ENCODE data around the gene RASD2. TPM values are rescaled to one million over a fixed set of nuclear protein-coding genes. Genes with fewer than 3 reads are reported as not detected.

RASD2 gene
- total and polyA plus RNA-seq, 2 experiments from 2014 or later = 1.2 to 3.6 TPM

DNA sequence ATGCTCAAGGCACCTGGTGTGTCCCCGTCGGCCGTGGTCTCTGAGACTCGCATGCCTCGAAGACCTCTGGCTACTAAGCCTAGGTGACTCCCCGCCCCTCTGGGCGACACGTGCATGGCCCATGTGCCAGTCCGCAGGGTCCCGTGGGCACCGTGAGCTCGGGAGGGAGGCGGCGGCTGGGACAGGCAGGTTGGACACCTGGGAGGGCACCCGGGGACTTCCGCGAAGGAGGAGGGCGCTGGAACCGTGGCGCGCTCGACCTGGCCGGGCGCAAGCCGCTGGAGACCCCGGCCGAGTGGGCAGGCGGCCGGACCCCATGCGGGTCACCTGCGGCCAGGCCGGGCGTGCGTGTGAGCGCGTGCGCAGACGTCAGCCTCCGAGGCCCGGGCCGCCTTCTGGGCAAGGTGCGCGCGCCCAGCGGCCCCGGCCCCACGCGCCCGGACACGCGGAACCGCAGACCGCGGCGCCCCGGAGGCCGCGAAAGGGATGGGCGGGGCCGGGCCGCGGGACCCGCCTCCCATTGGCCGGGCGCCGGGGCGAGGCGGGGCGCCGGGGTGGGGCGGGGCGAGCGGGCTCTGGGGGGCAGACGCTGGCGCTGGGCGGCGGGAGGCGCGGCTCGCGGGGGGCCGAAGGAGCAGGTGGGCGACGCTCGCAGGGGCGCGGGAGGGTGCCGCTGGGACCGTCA lies 579 bp upstream of the RASD2 start:
- Histone ChIP-seq H3F3A (replicated peaks; ENCODE audit: low read depth) (peaks cover 14% of the 10 kb centered on the region), H3K36me3 (ENCODE audit: insufficient read depth) (no peaks in the 10 kb centered on the region), H3K9me2 (ENCODE audit: insufficient read depth) (no peaks in the 10 kb centered on the region), H2AFZ (peak overlapping the region; percentile 94), H3K27me3 (ENCODE audit: insufficient read depth) (peaks cover 32% of the 10 kb centered on the region), H3K4me2 (peak overlapping the region; percentile 89), H3K4me3 (peak overlapping the region; percentile 72), H3K79me2 (replicated peaks; ENCODE audit: insufficient read depth) (no peaks in the 10 kb centered on the region), H3K4me1 (ENCODE audit: insufficient read depth) (peaks cover 8% of the 10 kb centered on the region), H3K27ac (ENCODE audit: low read depth) (no peak overlapping the region), H4K20me1 (replicated peaks; ENCODE audit: insufficient read depth) (no peaks in the 10 kb centered on the region)
- ATAC-seq (peak; percentile 40), DNase-seq (ENCODE audit: low spot score) (peak; percentile 66)
- no peaks in the 10 kb centered on the region for H3K36me3 Mint-ChIP-seq (ENCODE audit: low read depth)
- H3K4me1 Mint-ChIP-seq = peaks cover 37% of the 10 kb centered on the region
- TF ChIP-seq POLR2AphosphoS5 (IDR thresholded peaks at IDR 0.05; ENCODE audit: low read depth) = peak; percentile 28; the same call in 1 of the 2 replicates
- TF ChIP-seq, protein P1, sequence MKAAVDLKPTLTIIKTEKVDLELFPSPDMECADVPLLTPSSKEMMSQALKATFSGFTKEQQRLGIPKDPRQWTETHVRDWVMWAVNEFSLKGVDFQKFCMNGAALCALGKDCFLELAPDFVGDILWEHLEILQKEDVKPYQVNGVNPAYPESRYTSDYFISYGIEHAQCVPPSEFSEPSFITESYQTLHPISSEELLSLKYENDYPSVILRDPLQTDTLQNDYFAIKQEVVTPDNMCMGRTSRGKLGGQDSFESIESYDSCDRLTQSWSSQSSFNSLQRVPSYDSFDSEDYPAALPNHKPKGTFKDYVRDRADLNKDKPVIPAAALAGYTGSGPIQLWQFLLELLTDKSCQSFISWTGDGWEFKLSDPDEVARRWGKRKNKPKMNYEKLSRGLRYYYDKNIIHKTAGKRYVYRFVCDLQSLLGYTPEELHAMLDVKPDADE (IDR thresholded peaks at IDR 0.05) = no peak
- TF ChIP-seq, protein P2, sequence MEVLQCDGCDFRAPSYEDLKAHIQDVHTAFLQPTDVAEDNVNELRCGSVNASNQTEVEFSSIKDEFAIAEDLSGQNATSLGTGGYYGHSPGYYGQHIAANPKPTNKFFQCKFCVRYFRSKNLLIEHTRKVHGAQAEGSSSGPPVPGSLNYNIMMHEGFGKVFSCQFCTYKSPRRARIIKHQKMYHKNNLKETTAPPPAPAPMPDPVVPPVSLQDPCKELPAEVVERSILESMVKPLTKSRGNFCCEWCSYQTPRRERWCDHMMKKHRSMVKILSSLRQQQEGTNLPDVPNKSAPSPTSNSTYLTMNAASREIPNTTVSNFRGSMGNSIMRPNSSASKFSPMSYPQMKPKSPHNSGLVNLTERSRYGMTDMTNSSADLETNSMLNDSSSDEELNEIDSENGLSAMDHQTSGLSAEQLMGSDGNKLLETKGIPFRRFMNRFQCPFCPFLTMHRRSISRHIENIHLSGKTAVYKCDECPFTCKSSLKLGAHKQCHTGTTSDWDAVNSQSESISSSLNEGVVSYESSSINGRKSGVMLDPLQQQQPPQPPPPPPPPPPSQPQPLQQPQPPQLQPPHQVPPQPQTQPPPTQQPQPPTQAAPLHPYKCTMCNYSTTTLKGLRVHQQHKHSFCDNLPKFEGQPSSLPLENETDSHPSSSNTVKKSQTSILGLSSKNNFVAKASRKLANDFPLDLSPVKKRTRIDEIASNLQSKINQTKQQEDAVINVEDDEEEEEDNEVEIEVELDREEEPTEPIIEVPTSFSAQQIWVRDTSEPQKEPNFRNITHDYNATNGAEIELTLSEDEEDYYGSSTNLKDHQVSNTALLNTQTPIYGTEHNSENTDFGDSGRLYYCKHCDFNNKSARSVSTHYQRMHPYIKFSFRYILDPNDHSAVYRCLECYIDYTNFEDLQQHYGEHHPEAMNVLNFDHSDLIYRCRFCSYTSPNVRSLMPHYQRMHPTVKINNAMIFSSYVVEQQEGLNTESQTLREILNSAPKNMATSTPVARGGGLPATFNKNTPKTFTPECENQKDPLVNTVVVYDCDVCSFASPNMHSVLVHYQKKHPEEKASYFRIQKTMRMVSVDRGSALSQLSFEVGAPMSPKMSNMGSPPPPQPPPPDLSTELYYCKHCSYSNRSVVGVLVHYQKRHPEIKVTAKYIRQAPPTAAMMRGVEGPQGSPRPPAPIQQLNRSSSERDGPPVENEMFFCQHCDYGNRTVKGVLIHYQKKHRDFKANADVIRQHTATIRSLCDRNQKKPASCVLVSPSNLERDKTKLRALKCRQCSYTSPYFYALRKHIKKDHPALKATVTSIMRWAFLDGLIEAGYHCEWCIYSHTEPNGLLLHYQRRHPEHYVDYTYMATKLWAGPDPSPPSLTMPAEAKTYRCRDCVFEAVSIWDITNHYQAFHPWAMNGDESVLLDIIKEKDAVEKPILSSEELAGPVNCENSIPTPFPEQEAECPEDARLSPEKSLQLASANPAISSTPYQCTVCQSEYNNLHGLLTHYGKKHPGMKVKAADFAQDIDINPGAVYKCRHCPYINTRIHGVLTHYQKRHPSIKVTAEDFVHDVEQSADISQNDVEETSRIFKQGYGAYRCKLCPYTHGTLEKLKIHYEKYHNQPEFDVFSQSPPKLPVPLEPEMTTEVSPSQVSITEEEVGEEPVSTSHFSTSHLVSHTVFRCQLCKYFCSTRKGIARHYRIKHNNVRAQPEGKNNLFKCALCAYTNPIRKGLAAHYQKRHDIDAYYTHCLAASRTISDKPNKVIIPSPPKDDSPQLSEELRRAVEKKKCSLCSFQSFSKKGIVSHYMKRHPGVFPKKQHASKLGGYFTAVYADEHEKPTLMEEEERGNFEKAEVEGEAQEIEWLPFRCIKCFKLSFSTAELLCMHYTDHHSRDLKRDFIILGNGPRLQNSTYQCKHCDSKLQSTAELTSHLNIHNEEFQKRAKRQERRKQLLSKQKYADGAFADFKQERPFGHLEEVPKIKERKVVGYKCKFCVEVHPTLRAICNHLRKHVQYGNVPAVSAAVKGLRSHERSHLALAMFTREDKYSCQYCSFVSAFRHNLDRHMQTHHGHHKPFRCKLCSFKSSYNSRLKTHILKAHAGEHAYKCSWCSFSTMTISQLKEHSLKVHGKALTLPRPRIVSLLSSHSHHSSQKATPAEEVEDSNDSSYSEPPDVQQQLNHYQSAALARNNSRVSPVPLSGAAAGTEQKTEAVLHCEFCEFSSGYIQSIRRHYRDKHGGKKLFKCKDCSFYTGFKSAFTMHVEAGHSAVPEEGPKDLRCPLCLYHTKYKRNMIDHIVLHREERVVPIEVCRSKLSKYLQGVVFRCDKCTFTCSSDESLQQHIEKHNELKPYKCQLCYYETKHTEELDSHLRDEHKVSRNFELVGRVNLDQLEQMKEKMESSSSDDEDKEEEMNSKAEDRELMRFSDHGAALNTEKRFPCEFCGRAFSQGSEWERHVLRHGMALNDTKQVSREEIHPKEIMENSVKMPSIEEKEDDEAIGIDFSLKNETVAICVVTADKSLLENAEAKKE (CRISPR knock-in tag; IDR thresholded peaks at IDR 0.05) = no peak
- H3K27me3 Mint-ChIP-seq (ENCODE audit: insufficient read depth, low read depth, poor library complexity) = peaks cover 38% of the 10 kb centered on the region
- H3K9me3 Mint-ChIP-seq = no peaks in the 10 kb centered on the region
- H3K27ac Mint-ChIP-seq = no peak overlapping the region
- H3K4me3 Mint-ChIP-seq = peak overlapping the region; percentile 74

DNA sequence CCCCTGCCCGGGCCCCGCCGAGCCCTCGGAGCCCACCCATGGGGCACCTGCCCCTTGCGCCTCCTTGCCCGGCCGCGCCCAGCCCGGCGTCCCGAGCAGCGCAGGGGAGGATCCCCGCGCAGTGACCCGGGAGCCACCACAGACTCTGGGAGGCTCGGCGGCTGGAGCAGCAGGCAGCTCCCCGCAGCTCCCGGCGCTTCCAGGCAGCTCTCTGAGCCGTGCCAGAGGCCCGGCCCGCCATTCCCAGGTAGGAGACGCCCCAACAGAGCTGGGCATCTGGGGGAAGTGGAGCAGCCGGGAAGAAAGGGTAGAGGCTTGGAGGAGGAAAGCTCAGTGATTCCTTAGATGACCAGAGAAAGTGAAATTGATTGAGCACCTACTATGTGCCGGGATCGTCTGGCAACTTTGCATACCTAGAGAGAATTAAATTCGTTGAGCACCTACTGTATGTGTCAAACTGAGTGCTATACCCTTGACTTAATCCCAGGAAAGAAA lies 670 bp downstream of the RASD2 start:
- Histone ChIP-seq H2AFZ (peak overlapping the region; percentile 21), H3K4me2 (peak overlapping the region; percentile 89), H3K27me3 (ENCODE audit: insufficient read depth) (peaks cover 32% of the 10 kb centered on the region), H3F3A (replicated peaks; ENCODE audit: low read depth) (peaks cover 14% of the 10 kb centered on the region), H3K9me2 (ENCODE audit: insufficient read depth) (no peaks in the 10 kb centered on the region), H3K27ac (ENCODE audit: low read depth) (no peak overlapping the region), H3K4me3 (peak overlapping the region; percentile 72), H4K20me1 (replicated peaks; ENCODE audit: insufficient read depth) (no peaks in the 10 kb centered on the region), H3K79me2 (replicated peaks; ENCODE audit: insufficient read depth) (no peaks in the 10 kb centered on the region), H3K4me1 (ENCODE audit: insufficient read depth) (peaks cover 8% of the 10 kb centered on the region), H3K36me3 (ENCODE audit: insufficient read depth) (no peaks in the 10 kb centered on the region)
- H3K4me1 Mint-ChIP-seq = peaks cover 29% of the 10 kb centered on the region
- DNase-seq (ENCODE audit: low spot score) = peak; percentile 66
- no peaks in the 10 kb centered on the region for H3K9me3 Mint-ChIP-seq
- no peak overlapping the region for H3K27ac Mint-ChIP-seq
- no peaks in the 10 kb centered on the region for H3K36me3 Mint-ChIP-seq (ENCODE audit: low read depth)
- ATAC-seq = peak; percentile 57
- H3K27me3 Mint-ChIP-seq (ENCODE audit: insufficient read depth, low read depth, poor library complexity) = peaks cover 38% of the 10 kb centered on the region
- peak overlapping the region; percentile 56 for H3K4me3 Mint-ChIP-seq
- TF ChIP-seq, protein P1 (IDR thresholded peaks at IDR 0.05) = no peak
- no peak for TF ChIP-seq STAT1 (IDR thresholded peaks at IDR 0.05; ENCODE audit: unreplicated experiment)
- TF ChIP-seq ZNF114 (CRISPR knock-in tag; IDR thresholded peaks at IDR 0.05) = no peak
- no peak for TF ChIP-seq EZH2phosphoT487 (IDR thresholded peaks at IDR 0.05; ENCODE audit: unreplicated experiment)

Data from GM23338 (cell line).